Right kidney (tissue), 1 donor: ENCODE measurements around the gene TAOK3.
"Not testable (repeated sequence)": the region's sequence is repeated elsewhere in the genome, so short reads cannot be mapped to it uniquely, and the experiment has no call there.

Source experiments
- DNase-seq: peaks from one replicate; pipeline ENCODE4 v3.0.0-alpha.2; 2016

TAOK3 gene

DNA sequence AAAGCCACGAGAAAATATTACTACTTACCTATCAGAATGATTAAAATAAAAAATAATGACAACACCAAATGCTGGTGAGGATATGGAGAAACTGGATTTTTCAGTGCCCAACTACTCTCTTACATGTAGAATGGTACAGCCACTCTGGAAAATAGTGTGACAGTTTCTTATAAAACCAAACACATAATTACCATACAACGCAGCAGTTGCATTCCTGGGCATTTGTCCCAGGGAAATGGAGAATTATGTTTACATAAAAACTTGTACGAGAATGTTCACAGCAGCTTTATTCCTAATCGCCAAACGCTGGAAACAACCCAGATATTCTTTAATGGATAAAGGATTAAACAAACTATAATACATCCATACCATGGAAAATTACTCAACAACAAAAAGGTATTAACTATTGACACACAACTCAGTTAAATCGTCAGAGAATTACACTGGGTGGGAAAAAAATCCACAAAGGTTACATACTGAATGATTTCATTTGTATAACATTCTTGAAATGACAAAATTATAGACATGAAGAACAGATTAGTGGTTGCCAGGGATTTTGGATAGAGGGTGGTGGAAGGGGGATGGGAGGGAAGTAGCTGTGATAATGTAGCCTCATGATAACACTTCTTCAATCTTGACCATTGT lies 35.4 kb downstream of the TAOK3 start:
- DNase-seq, result no peak

DNA sequence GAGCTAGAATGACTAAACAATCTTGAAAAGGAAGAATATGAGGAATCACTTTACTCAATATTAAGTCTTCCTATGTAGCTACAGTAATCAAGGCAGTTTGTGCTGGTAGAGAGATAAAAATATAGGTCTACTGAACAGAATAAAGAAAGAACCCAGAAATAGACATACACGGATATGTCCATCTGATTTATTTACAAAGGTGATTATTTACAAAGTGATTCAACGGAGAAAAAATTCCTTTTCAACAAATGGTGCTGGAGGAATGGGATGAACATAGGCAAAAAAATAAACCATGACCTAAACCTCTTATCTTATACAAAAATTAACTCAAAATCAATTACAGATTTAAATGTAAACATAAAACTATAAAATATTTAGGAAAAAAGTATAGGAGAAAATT lies 36.6 kb downstream of the TAOK3 start:
- no peak for DNase-seq

DNA sequence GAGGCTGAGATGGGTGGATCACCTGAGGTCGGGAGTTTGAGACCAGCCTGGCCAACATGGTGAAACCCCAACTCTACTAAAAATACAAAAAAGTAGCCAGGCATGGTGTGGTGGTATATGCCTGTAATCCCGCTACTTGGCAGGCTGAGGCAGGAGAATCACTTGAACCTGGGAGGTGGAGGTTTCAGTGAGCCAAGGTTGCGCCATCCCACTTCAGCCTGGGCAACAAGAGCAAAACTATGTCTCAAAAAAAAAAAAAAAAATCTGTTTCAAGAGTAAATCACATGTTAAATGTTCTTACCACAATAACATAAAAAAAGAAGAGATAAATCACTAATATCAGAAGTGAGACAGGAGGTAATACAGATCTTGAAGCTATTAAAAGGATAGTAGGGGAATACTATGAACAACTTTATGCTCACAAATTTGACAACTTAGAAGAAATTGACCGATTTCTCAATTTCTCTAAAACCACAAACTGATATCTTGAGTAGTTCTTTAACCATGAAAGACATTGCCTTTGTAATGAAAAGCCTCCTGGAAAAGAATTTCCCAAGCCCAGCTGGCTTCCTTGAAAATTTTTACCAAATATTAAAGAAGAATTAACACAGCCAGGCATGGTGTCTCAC lies 37.7 kb downstream of the TAOK3 start:
- DNase-seq, result no peak

DNA sequence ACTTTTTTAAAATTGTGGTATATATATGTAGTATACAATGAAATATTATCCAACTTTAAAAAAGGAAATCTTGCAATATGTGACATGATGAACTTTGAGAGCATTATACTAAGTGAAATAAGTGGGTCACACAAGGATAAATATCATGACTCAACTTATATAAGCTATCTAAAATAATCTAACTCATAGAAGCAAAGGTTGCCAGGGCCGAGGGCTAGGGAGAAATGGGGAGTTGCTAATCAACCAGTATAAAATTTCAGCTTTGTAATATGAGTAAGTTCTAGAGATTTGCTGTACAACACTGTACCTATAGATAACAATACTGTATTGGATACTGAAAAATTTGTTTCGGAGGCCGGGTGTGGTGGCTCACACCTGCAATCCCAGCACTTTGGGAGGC lies 38.5 kb downstream of the TAOK3 start:
- DNase-seq, result no peak

DNA sequence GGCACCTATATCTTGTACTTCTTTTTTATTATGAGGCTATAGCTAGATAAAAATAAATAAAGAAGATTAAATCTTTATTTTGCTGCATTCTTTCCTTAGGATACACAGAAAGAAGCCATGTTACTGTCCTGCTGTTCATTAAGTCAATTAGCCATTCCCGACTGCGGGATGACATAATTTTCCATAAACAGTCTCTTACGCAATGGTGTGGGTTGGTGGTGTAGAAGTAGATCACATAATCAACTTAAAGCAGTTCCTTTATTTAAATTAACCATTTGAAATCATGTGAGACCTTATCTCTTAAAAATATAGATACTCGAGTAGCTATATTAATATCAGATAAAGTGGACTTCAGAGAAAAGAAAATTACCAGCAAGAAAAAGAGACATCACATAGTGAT lies 40.2 kb downstream of the TAOK3 start:
- DNase-seq, result no peak

DNA sequence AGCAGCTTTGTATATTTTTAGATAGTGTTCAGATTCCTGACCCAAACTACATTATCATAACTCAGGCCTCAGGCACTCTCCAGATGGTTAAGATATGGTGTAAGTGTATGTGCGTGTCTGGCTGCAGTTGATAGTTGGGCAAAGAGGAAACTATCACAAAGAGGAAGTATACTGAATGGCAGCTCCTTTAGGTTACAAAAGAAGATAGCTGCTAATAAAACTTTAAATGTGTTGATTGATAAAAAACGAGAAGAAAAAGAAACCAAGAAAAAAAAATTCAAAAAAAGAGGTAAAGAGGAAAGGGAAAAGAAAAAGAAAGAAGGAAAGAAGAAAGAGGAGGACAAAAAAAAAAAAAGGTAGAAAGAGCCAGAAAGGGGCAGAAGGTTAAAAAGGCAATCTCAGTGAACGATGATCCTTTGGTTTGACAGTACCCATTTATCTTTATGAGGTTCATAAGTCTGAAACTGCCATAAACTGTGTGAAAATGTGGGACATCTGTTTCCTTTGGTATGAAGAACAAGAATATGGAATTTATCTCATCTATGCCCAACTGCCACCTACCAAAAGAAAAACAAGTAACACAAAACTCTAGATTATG lies 42.2 kb downstream of the TAOK3 start:
- no peak for DNase-seq

DNA sequence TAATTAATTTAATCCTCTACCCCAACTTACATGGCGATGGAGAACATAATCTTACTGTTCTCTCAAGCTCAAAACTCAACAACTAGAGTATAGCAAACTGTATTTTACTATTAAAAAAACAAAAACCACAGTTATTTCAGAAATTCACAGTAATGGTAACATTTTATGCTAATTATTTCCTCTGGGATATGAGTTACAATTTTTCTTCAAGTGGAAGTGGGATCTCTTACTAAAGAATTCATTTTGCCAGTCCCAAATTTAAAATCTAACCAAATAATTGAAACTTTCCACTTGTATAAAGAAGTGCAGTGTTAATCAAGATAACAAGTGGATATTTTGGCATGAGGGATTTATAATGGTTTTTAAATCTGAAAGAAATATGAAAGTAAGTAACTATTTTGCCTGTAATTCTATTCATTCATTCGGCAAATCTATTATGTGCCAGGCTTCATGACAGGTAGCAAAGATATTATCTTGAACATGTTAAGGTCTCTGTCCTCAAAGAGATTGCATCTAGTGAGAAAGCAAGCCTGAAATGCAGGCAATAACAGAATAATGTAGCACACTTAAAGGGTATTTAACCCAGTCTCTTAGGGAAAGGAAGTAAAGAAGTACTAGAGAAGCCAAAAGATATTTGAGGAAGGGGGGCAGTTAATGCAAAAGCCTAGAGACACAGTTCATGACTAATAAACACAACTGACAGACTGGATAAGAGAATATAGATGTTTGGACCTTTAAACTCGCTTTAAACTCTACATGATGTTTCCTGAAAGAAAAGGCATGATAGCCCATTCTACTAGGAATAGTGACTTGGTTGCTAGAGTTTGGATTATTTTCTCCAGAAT lies 44.0 kb downstream of the TAOK3 start:
- no peak for DNase-seq

DNA sequence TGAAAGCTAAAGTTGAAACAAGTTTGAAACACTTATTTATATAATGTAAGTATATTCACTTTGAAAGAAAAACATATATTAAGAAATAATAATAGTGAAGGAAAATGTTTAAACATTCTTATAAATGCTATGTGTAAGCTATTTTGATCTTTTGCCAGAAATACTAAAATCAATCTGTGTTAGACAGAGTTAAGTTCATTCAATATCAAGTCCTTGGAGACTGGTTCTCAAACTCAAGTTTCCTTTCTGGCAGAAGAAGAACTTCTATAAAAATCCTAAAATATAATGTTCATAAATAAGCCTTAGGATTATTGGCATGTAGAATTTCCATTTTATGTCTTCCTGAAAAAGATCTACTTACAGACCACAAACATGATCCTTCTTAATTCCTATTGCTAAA lies 45.3 kb downstream of the TAOK3 start:
- DNase-seq, result no peak

DNA sequence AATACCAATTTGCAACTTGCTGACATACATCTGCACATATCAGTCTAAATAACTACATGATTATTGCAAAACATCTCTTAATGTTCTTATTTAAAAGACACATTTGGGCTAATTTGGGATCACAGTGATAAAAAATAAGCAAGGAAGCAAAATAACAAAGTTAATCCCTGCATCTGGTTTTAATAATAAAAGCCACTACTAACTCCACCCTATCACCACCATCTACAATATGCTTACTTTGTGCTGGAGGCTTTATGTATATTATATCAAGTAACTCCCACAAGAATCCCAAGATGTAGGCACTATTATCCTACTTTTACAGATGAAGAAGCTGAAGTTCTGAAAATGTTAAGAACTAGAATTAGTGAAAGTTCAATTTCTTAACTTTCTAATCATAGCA lies 45.7 kb downstream of the TAOK3 start:
- no peak for DNase-seq

DNA sequence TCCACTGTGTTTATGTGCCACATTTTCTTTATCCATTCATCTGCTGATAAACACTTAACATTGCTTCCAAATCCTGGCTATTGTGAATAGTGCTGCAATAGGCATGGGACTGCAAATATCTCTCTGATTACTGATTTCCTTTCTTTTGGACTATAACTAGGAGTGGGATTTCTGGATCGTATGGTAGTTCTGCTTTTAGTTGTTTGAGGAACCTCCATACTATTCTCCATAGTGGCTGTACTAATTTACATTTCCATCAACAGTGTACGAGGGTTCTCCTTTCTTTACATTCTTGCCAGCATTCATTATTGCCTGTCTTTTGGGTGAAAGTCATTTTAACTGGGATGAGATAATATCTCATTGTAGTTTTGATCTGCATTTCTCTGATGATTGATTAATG lies 47.6 kb downstream of the TAOK3 start:
- DNase-seq, result no peak

DNA sequence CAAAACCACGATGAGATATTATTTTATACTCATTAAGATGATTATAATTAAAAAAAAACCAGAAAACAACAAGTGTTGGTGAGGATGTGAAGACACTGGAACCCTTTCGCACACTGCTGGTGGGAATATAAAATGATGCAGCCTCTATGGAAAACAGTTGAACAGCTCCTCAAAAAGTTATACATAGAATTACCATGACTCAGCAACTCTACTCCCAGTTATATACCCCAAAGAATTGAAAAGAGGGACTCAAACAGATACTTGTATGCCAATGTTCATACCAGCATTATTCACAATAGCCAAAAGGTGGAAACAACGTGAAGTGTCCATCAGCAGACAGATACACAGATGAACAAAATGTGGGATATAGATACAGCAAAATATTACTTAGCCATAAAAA lies 53.1 kb downstream of the TAOK3 start:
- no peak for DNase-seq

DNA sequence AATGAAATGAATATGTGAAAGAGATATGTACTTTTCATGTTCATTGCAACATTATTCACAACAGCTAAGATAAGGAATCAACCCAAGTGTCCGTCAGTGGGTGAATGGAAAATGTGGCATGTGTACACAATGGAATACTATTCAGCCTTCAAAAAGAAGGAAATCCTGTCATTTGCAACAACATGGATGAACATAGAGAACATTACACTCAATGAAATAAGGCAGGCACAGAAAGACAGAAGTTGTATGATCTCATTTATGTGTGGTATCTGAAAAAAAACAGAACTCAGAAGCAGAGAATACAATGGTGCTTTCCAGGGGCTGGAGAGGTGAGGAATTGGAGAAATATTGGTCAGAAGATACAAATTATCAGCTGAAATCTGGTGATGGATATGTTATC lies 54.0 kb downstream of the TAOK3 start:
- DNase-seq, result no peak

DNA sequence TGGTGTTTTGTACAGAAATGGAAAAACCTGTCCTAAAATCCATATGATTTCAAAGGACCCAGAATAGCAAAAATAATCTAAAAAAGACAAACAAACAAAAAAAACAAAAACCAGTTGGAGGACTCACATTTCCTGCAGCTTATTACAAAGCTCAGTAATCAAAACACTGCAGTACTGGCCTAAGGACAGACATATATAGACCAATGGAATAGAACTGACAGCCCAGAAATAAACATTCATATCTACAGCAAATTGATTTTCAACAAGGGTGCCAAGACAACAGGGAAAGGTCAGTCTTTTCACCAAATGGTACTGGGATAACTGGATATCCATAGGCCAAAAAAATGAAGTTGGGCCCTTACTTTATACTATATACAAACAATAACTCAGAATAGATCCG lies 55.0 kb downstream of the TAOK3 start:
- DNase-seq, result no peak

DNA sequence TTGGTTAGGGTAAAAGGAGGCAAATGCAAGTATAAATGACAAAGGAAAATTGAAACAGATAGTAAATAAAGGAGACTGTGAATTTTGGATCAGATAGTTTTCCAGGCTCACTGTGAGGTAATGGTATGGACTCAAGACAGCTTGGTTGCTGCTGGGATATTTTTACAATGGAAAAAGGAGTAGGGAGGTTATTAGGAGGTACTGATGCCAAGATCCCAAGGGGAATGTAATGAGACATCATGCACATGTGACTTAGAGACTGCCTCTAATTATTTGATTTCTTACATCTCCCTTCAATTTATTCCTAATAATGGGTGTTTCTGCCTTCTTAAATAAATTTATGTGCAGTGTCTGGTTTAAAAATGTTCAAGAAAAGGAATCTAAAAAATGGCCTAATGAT lies 56.9 kb downstream of the TAOK3 start:
- DNase-seq, result no peak

DNA sequence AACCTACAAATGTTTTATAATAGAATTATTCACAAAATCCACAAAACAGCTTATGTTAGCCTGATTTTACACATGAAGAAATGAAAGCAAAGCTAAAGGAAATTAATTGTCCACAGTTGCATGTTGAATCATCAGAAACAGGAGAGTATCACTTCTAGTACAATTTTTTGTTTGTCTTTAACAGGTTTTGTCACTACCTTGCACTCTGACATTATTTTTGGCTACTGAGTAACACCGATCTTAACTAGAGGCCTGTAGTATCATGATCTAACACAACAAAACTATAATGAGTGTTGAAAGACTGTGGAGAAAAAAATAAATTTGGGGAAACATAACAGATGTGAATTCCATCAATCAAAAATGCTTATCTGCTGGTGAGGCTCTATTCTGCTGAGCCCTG lies 60.1 kb downstream of the TAOK3 start:
- no peak for DNase-seq

DNA sequence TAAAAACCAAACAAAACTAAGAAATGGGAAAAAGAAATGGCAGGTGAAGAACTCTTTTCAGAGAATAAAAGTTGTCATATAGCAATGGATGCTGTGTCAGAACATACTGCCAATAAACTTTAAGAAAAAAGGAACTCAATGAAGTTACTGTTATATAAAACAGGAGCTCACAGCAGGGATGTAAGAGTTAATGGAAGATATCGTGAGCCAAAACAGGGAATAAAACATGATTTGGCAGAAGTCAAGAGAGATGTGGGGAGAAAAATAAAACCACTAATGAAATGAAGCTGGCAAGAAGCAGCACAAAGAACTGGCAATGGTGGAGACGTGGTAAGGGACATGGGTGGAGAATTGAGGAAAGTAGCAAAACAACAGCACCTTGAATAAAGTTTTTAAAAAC lies 61.0 kb downstream of the TAOK3 start:
- DNase-seq, result no peak

DNA sequence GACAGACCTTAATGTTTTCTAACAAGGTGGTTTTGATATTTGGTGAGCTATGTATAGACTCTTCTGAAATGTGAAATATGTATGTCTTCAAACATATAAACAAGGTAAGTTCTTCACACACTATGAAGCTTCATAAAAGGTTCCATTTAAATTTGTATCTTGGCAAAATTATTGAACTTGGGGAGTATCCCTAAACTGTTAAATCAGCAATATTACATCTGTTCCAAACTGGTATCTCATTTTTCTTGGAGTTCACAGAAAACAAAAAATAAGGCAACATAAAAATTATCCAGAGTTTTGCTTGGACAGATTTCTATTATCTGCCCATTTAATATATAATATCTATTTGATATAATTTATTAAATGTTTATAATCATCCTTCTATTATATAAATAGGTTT lies 62.4 kb downstream of the TAOK3 start:
- DNase-seq, result no peak

DNA sequence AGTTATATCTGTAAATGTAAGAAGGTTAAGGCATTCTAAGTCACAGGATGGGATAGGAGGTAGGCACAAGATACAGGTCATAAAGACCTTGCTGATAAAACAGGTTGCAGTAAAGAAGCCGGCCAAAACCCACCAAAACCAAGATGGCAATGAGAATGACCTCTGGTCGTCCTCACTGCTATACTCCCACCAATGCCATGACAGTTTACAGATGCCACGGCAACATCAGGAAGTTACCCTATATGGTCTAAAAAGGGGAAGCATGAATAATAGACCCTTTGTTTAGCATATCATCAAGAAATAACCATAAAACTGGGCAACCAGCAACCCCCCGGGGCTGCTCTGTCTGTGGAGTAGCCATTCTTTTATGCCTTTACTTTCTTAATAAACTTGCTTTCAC lies 64.7 kb downstream of the TAOK3 start:
- not testable (repeated sequence) for DNase-seq

DNA sequence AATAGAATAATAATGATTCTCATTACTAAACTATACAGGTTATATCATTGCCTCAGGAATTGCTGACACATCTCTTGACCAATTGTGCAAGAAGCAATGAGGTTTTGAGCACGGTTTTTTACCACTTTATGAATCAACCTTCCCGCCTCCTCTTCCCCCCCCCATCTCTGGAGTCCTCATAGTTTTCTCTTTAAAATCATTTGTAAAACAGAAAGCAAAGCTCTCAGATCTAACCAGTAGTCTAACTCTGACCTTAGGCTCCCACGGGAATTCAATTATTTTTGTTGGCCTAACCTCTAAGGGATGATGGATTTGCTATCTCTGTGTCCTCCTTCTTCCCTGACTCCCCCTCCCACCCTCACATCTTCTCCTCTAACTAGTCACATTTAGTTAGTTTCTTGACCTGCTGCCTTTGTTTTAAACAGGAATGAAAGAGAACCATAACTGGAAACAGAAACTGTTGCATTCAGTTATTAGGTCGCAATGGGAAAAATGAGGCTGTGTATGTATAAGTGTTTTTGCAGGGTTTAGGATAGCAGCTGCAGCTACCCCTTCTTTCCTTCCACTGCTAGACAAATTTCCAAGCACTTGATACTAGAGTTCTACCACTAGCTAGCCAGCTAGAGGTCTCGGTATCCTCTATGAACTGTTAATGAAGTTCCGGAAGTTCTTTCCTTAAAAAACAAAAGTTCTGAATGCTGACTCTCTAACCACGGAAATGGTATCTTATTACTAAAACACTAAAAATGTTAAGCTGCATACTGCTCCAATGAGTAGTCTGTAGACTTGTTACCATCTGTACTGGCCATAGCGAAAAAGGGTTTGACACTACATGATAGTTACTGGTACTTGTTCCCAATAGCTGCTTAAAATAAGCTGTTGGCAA lies 65.4 kb downstream of the TAOK3 start:
- DNase-seq, result no peak

DNA sequence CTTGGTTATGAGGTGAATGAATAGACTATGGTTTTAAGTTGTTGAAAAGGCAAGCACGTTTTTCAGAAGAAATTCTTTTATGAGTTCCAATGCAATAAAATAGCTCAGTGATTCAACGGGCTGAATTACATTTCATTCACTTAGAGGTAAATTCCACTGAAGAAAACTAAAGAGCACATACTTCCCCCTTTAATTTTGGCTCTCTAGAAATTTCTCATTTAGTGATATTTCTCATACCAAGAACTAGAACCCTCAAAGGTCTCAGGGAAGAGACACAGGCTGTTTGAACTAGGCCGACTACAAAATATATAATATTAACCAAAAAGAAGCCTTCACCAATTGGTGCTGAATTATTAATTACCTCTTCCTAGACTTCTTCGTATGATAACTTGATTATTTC lies 68.6 kb downstream of the TAOK3 start:
- DNase-seq, result no peak

DNA sequence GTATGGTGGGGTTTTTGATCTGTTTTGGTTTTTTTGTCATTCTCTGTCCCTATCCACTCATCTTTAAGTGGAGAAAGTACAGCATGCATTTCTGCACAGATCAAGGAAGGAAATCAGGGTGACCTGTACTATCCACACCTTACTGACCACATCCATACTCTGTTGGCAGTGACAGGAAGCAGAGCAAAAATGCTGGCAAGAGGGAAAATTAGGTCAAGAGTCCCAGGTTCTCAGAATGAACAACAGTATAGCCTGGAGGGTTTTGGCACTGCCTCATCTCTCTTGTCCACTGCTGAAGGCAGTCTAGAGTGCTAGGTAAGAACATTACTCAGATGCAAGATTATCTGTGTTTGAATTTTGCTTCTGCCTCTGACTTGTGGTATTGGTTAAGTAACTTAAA lies 70.7 kb downstream of the TAOK3 start:
- no peak for DNase-seq

DNA sequence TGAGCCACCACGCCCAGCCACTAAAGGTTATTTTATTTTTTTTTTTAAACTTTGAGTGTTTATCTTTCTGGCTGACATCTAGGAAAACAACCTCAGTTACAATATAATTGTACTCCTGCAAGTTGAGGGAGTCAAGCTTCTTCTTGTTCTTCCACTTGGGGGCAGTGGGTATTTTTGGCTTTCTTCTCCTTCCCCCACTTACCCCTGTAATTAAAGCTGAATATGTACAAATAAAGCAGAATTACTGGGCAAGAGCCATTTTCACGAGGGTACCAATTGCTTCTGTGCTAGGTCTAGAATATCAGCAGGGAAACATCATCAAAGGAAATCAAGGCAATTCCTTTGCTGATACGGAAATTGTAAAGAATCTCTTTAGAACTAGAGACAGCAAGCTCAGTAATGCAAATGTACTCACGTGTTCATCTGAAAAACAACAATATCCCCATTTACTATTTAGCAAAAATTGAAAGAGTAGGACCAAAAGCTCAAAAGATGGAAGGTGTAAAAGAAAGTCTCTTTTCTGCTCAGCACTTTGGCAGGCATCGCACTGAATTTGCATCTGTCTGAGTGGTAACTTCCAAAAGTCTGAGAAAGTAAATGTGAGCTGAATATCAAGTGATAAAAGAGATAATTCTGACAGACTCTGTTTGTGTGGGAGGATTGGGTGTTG lies 72.8 kb downstream of the TAOK3 start:
- DNase-seq, result no peak
